Vagina (tissue), 2 donors: ENCODE results near the gene FGFR2.

ENCODE experiments used
- CTCF ChIP-seq, 3 experiments: fragments of 450-650 bp in 2 of 3; fragments of 200-600 bp in 1 of 3; sonication (generic) in 1 of 3; IDR thresholded peaks; one replicate each; pipeline ENCODE4 v1.5.1; 2017 to 2019; ENCODE audit warnings: antibody characterized with exemption in 3 of 3, mild to moderate bottlenecking in 2 of 3, moderate library complexity in 2 of 3
- POLR2A ChIP-seq, 2 donors: fragments of 450-650 bp; IDR thresholded peaks; one replicate each; pipeline ENCODE4 v1.6.1; 2017; ENCODE audit warnings: antibody characterized with exemption in 2 of 2, mild to moderate bottlenecking in 2 of 2, moderate library complexity in 2 of 2
- POLR2AphosphoS5 ChIP-seq, 2 donors: sonication (generic); formaldehyde crosslinking; IDR thresholded peaks; one replicate each; pipeline ENCODE4 v1.9.0; 2017; ENCODE audit warnings: antibody characterized with exemption in 2 of 2, mild to moderate bottlenecking in 2 of 2, low read depth in 1 of 2; ENCODE audit not compliant: insufficient read depth in 1 of 2

- TF ChIP-seq POLR2A (IDR thresholded peaks at IDR 0.05) (no peak), CTCF (IDR thresholded peaks at IDR 0.05) (no peak), POLR2AphosphoS5 (IDR thresholded peaks at IDR 0.05; ENCODE audit: insufficient read depth in 1 of 2, low read depth in 1 of 2) (no peak)
Observed at GRCh38 chr10:121452581-121452980, 145.7 kb downstream of the FGFR2 start.
